ENCODE measurements around the gene KRTAP20-4. TPM values are rescaled to one million over a fixed set of nuclear protein-coding genes. Genes with fewer than 3 reads are reported as not detected.

Gene KRTAP20-4
- total and polyA plus RNA-seq, 2 of the 4 experiments (the other 2 are of a cell fraction) = not detected

GRCh38 chr21:30598802-30599201, 21.6 kb upstream of the KRTAP20-4 start, which contains the start of gene KRTAP6-2:
Gene KRTAP6-2 (minus strand): TSS chr21:30598902. CDS start chr21:30598874, 28 bp downstream.
- intact Hi-C loops (cut with micrococcal nuclease) = no loop called here
- 80% methylated on average over 1 of the region's 6 CpGs; no CpG with 5 or more reads in 1 of the 2 experiments for WGBS, 2 experiments (ENCODE audit: extremely low coverage in 2 of 2, insufficient read length in 1 of 2)

More at GRCh38 chr21:30598802-30599201, 21.6 kb upstream of the KRTAP20-4 start, which contains the start of gene KRTAP6-2:
- POLR2A ChIA-PET (ENCODE audit: unreplicated experiment) = no interaction called here
- CTCF ChIA-PET = no interaction called here
- in situ Hi-C loops (cut with MboI; ENCODE audit: low sequenced_read_pairs) (no loop called here), dilution Hi-C loops (cut with HindIII; ENCODE audit: low sequenced_read_pairs, unreplicated experiment) (no loop called here)
- no peak within 1 kb of the TSS for H2AK9ac ChIP-seq (replicated peaks; ENCODE audit: low read depth, low read length, poor library complexity)
- H3K18ac ChIP-seq (ENCODE audit: low read depth, low read length) = no peak within 1 kb of the TSS
- ATAC-seq (ENCODE audit: low read depth) (no peak), DNase-seq (no peak)
- H2BK15ac ChIP-seq (ENCODE audit: low read depth, low read length) = no peak within 1 kb of the TSS
- no TSS peak for BruUV-seq (replicated peaks)
- H4K91ac ChIP-seq (ENCODE audit: insufficient read depth, low read depth, low read length) = no peak within 1 kb of the TSS
- no peaks in the 10 kb centered on the region for H3K9me1 ChIP-seq (ENCODE audit: insufficient read depth, low read length)
- no peak within 1 kb of the TSS for H3K4me2 ChIP-seq (ENCODE audit: low read depth, low read length)
- H3K79me1 ChIP-seq (ENCODE audit: low read depth in 1 of 2, low read length in 2 of 2) = no peaks in the 10 kb centered on the region
- H2BK5ac ChIP-seq (ENCODE audit: low read depth, low read length, poor library complexity, severe bottlenecking) = no peak within 1 kb of the TSS
- H2AK5ac ChIP-seq (ENCODE audit: low read depth, low read length) = no peak within 1 kb of the TSS
- no peaks in the 10 kb centered on the region for H4K20me1 ChIP-seq (ENCODE audit: insufficient read depth, low read length)
- H3K4me1 ChIP-seq (ENCODE audit: control insufficient read depth, insufficient read depth, low read length) = no peaks in the 10 kb centered on the region
- no peak within 1 kb of the TSS for H3K56ac ChIP-seq (ENCODE audit: extremely low read depth, insufficient read depth, low read length)
- H3K23ac ChIP-seq (ENCODE audit: low read depth, low read length) = no peak within 1 kb of the TSS
- H3K36me3 ChIP-seq (ENCODE audit: control insufficient read depth, insufficient read depth, low read length) = no peaks in the 10 kb centered on the region
- peaks cover 9% of the 10 kb centered on the region for H3K9me3 ChIP-seq (ENCODE audit: control insufficient read depth, insufficient read depth, low read length)
- no peak within 1 kb of the TSS for H3K14ac ChIP-seq (replicated peaks; ENCODE audit: low read depth, low read length)
- no peak within 1 kb of the TSS for H3K4me3 ChIP-seq (ENCODE audit: insufficient read depth, low read depth, low read length)
- no peak within 1 kb of the TSS for H3K27ac ChIP-seq (ENCODE audit: insufficient read depth, low read length)
- TF ChIP-seq FOS (IDR thresholded peaks at IDR 0.05; ENCODE audit: low read depth, low read length) (no peak), RAD21 (IDR thresholded peaks at IDR 0.05; ENCODE audit: low read length) (no peak), MAZ (IDR thresholded peaks at IDR 0.05; ENCODE audit: borderline replicate concordance, low read depth, low read length) (no peak), NFE2L2 (IDR thresholded peaks at IDR 0.05; ENCODE audit: low read depth, low read length) (no peak), RCOR1 (IDR thresholded peaks at IDR 0.05; ENCODE audit: insufficient replicate concordance, low read length) (no peak), BHLHE40 (IDR thresholded peaks at IDR 0.05; ENCODE audit: low read depth, low read length) (no peak)
- no peak within 1 kb of the TSS for H4K8ac ChIP-seq (ENCODE audit: low read depth in 2 of 2, low read length in 2 of 2)
- H2BK120ac ChIP-seq (ENCODE audit: low read depth, low read length) = no peak within 1 kb of the TSS
- no peak within 1 kb of the TSS for H3K4ac ChIP-seq (ENCODE audit: low read depth, low read length)
- no peak within 1 kb of the TSS for H2AFZ ChIP-seq (replicated peaks; ENCODE audit: low read length, poor library complexity)
- no peak within 1 kb of the TSS for H2BK20ac ChIP-seq (ENCODE audit: low read depth, low read length)
- H4K5ac ChIP-seq (ENCODE audit: low read depth, low read length) = no peak within 1 kb of the TSS
- H3K9ac ChIP-seq (ENCODE audit: low read depth, low read length) = no peak within 1 kb of the TSS
- H3K27me3 ChIP-seq (ENCODE audit: control insufficient read depth, insufficient read depth, low read length) = no peaks in the 10 kb centered on the region
